Measurements from ENCODE around the gene PRKACA.

PRKACA gene

GRCh38 chr19:14118165-14119051 is 846 bp upstream of the PRKACA start:
- H3K27ac ChIP-seq (ENCODE audit: low read depth, low read length), result peak overlapping the region; percentile 99
- peak overlapping the region; percentile 61 to 83 (median 69) for H3K4me3 ChIP-seq (ENCODE audit: low read depth in 1 of 5, low read length in 5 of 5)
- H3K36me3 ChIP-seq (ENCODE audit: control insufficient read depth in 5 of 5, insufficient read depth in 5 of 5, low read length in 5 of 5), result no peaks in the 10 kb centered on the region
- H3K4me1 ChIP-seq (ENCODE audit: control insufficient read depth in 5 of 5, insufficient read depth in 5 of 5, low read length in 5 of 5), result peaks cover 24 to 67% (median 61%) of the 10 kb centered on the region in 5 donors
- no peaks in the 10 kb centered on the region for H3K9me3 ChIP-seq (ENCODE audit: control insufficient read depth in 5 of 5, low read length in 5 of 5)
- peak overlapping the region; percentile 74 to 98 (median 87) for H3K9ac ChIP-seq (ENCODE audit: low read length in 5 of 5)
- H3K27me3 ChIP-seq (ENCODE audit: control insufficient read depth in 5 of 5, insufficient read depth in 4 of 5, low read length in 5 of 5), result no peaks in the 10 kb centered on the region

- Histone ChIP-seq H3K4me3 (ENCODE audit: low read depth in 1 of 5, low read length in 5 of 5) (peak overlapping the region; percentile 80 to 95 (median 84)), H3K27me3 (ENCODE audit: control insufficient read depth in 5 of 5, insufficient read depth in 4 of 5, low read length in 5 of 5) (no peaks in the 10 kb centered on the region), H3K9ac (ENCODE audit: low read length in 5 of 5) (peak overlapping the region; percentile 77 to 94 (median 88)), H3K36me3 (ENCODE audit: control insufficient read depth in 5 of 5, insufficient read depth in 5 of 5, low read length in 5 of 5) (no peaks in the 10 kb centered on the region), H3K4me1 (ENCODE audit: control insufficient read depth in 5 of 5, insufficient read depth in 5 of 5, low read length in 5 of 5) (peaks cover 36 to 81% (median 75%) of the 10 kb centered on the region in 5 donors), H3K27ac (ENCODE audit: low read depth, low read length) (peak overlapping the region; percentile 76), H3K9me3 (ENCODE audit: control insufficient read depth in 5 of 5, low read length in 5 of 5) (no peaks in the 10 kb centered on the region)
Measured at GRCh38 chr19:14116918-14117578, 514 bp downstream of the PRKACA start.

DNA sequence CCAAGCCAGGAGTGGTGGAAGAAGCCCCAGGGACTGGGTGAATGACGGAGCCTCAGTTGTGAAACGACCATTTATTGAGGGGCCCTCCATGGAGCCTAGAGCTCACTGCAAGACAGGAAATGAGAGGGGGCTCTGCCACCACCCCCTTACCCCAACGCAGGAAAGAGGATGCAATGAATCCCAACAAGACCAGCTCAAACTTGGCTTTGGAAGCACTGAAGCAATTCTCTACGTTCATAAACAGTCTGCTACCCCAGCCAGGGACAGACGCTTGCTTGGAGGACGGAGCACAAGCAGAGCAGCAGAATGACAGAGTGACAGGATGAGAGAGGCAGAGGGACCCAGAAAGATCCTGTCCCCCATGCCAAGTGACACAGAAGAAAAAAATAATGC is 1.0 kb downstream of the PRKACA start:
- H3K9ac ChIP-seq (ENCODE audit: low read length in 5 of 5), result peak overlapping the region; percentile 77 to 94 (median 88)
- H3K9me3 ChIP-seq (ENCODE audit: control insufficient read depth in 5 of 5, low read length in 5 of 5), result no peaks in the 10 kb centered on the region
- H3K27ac ChIP-seq (ENCODE audit: low read depth, low read length), result peak overlapping the region; percentile 76
- no peaks in the 10 kb centered on the region for H3K36me3 ChIP-seq (ENCODE audit: control insufficient read depth in 5 of 5, insufficient read depth in 5 of 5, low read length in 5 of 5)
- peaks cover 36 to 84% (median 80%) of the 10 kb centered on the region in 5 donors for H3K4me1 ChIP-seq (ENCODE audit: control insufficient read depth in 5 of 5, insufficient read depth in 5 of 5, low read length in 5 of 5)
- H3K27me3 ChIP-seq (ENCODE audit: control insufficient read depth in 5 of 5, insufficient read depth in 4 of 5, low read length in 5 of 5), result no peaks in the 10 kb centered on the region
- peak overlapping the region; percentile 80 to 95 (median 84) for H3K4me3 ChIP-seq (ENCODE audit: low read depth in 1 of 5, low read length in 5 of 5)

- H3K9me3 ChIP-seq (ENCODE audit: control insufficient read depth in 5 of 5, low read length in 5 of 5), result no peaks in the 10 kb centered on the region
- no peaks in the 10 kb centered on the region for H3K36me3 ChIP-seq (ENCODE audit: control insufficient read depth in 5 of 5, insufficient read depth in 5 of 5, low read length in 5 of 5)
- H3K27ac ChIP-seq (ENCODE audit: low read depth, low read length), result peak overlapping the region; percentile 76
- H3K9ac ChIP-seq (ENCODE audit: low read length in 5 of 5), result peak overlapping the region; percentile 16 to 94 (median 77)
- no peaks in the 10 kb centered on the region for H3K27me3 ChIP-seq (ENCODE audit: control insufficient read depth in 5 of 5, insufficient read depth in 4 of 5, low read length in 5 of 5)
- H3K4me1 ChIP-seq (ENCODE audit: control insufficient read depth in 5 of 5, insufficient read depth in 5 of 5, low read length in 5 of 5), result peaks cover 34 to 89% (median 87%) of the 10 kb centered on the region in 5 donors
- H3K4me3 ChIP-seq (ENCODE audit: low read depth in 1 of 5, low read length in 5 of 5), result peak overlapping the region in 3 of 5 donors; percentile 80 to 95 (median 87)
Measured at GRCh38 chr19:14115756-14116155, 1.8 kb downstream of the PRKACA start.

DNA sequence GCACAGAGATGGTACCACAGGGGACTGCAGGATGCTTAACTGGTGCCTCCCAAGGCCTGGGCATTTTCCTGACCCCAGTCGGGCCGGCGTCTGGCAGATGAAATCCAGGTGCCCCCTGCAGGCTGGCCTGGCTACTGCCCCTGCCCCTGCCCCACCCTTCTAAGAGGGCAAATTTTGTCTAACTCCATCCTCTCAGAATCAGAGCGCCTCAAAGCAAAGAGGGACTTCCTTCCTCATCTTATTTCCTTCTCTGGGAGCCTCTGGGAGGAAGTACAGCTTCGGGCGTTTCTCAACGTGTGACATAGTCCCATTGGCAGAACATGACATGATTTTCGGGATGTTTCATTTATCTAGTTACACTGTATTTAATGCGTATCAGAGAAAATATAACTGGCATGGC is 2.7 kb downstream of the PRKACA start:
- Histone ChIP-seq H3K27me3 (ENCODE audit: control insufficient read depth in 5 of 5, insufficient read depth in 4 of 5, low read length in 5 of 5) (no peaks in the 10 kb centered on the region), H3K9me3 (ENCODE audit: control insufficient read depth in 5 of 5, low read length in 5 of 5) (no peaks in the 10 kb centered on the region), H3K4me3 (ENCODE audit: low read depth in 1 of 5, low read length in 5 of 5) (peak overlapping the region in 2 of 5 donors; percentile 13 to 18), H3K27ac (ENCODE audit: low read depth, low read length) (peak overlapping the region; percentile 76), H3K4me1 (ENCODE audit: control insufficient read depth in 5 of 5, insufficient read depth in 5 of 5, low read length in 5 of 5) (peaks cover 33 to 91% (median 88%) of the 10 kb centered on the region in 5 donors), H3K36me3 (ENCODE audit: control insufficient read depth in 5 of 5, insufficient read depth in 5 of 5, low read length in 5 of 5) (no peaks in the 10 kb centered on the region), H3K9ac (ENCODE audit: low read length in 5 of 5) (peak overlapping the region in 1 of 5 donors; percentile 94)

DNA sequence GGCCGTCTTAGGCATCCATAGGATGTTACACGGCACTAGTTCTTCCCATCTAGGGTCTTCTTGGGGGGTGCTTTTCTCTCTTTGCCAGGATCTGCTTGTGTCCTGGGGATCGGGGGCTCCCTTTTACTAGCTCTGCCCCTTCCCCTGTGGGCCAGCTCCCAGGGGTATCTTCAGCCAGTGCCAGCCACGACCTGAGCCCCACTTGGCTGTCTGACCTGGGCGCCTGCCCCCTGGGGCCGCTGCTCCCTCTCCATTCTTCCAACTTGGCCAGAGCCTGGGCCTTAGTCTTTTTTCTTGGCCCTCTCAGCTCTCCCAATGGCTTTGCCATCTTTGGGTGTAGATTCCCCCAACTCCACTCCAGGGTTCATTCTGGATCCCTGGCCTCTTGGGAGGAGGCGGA is 3.1 kb downstream of the PRKACA start:
- Histone ChIP-seq H3K9me3 (ENCODE audit: control insufficient read depth in 5 of 5, low read length in 5 of 5) (no peaks in the 10 kb centered on the region), H3K4me1 (ENCODE audit: control insufficient read depth in 5 of 5, insufficient read depth in 5 of 5, low read length in 5 of 5) (peaks cover 29 to 87% (median 84%) of the 10 kb centered on the region in 5 donors), H3K9ac (ENCODE audit: low read length in 5 of 5) (peak overlapping the region in 1 of 5 donors; percentile 15), H3K36me3 (ENCODE audit: control insufficient read depth in 5 of 5, insufficient read depth in 5 of 5, low read length in 5 of 5) (no peaks in the 10 kb centered on the region), H3K27ac (ENCODE audit: low read depth, low read length) (peak overlapping the region; percentile 76), H3K27me3 (ENCODE audit: control insufficient read depth in 5 of 5, insufficient read depth in 4 of 5, low read length in 5 of 5) (no peaks in the 10 kb centered on the region), H3K4me3 (ENCODE audit: low read depth in 1 of 5, low read length in 5 of 5) (peak overlapping the region in 2 of 5 donors; percentile 13 to 18)

GRCh38 chr19:14113762-14114414 is 3.7 kb downstream of the PRKACA start:
- no peaks in the 10 kb centered on the region for H3K27me3 ChIP-seq (ENCODE audit: control insufficient read depth in 5 of 5, insufficient read depth in 4 of 5, low read length in 5 of 5)
- no peak overlapping the region for H3K4me3 ChIP-seq (ENCODE audit: low read depth in 1 of 5, low read length in 5 of 5)
- H3K9ac ChIP-seq (ENCODE audit: low read length in 5 of 5), result peak overlapping the region; percentile 15 to 78 (median 72)
- H3K9me3 ChIP-seq (ENCODE audit: control insufficient read depth in 5 of 5, low read length in 5 of 5), result no peaks in the 10 kb centered on the region
- H3K36me3 ChIP-seq (ENCODE audit: control insufficient read depth in 5 of 5, insufficient read depth in 5 of 5, low read length in 5 of 5), result no peaks in the 10 kb centered on the region
- H3K27ac ChIP-seq (ENCODE audit: low read depth, low read length), result peak overlapping the region; percentile 76
- H3K4me1 ChIP-seq (ENCODE audit: control insufficient read depth in 5 of 5, insufficient read depth in 5 of 5, low read length in 5 of 5), result peaks cover 29 to 82% (median 79%) of the 10 kb centered on the region in 5 donors

- H3K4me3 ChIP-seq (ENCODE audit: low read depth in 1 of 5, low read length in 5 of 5), result peak overlapping the region; percentile 44 to 54 (median 46)
- peak overlapping the region; percentile 76 for H3K27ac ChIP-seq (ENCODE audit: low read depth, low read length)
- peaks cover 25 to 76% (median 75%) of the 10 kb centered on the region in 5 donors for H3K4me1 ChIP-seq (ENCODE audit: control insufficient read depth in 5 of 5, insufficient read depth in 5 of 5, low read length in 5 of 5)
- H3K9me3 ChIP-seq (ENCODE audit: control insufficient read depth in 5 of 5, low read length in 5 of 5), result no peaks in the 10 kb centered on the region
- H3K36me3 ChIP-seq (ENCODE audit: control insufficient read depth in 5 of 5, insufficient read depth in 5 of 5, low read length in 5 of 5), result peaks cover 0 to under 1% (median 0%) of the 10 kb centered on the region in 5 donors
- peak overlapping the region; percentile 47 to 78 (median 72) for H3K9ac ChIP-seq (ENCODE audit: low read length in 5 of 5)
- no peaks in the 10 kb centered on the region for H3K27me3 ChIP-seq (ENCODE audit: control insufficient read depth in 5 of 5, insufficient read depth in 4 of 5, low read length in 5 of 5)
Measured at GRCh38 chr19:14112809-14113385, 4.7 kb downstream of the PRKACA start.

- H3K36me3 ChIP-seq (ENCODE audit: control insufficient read depth in 5 of 5, insufficient read depth in 5 of 5, low read length in 5 of 5), result peaks cover 0 to 6% (median 0%) of the 10 kb centered on the region in 5 donors
- H3K27me3 ChIP-seq (ENCODE audit: control insufficient read depth in 5 of 5, insufficient read depth in 4 of 5, low read length in 5 of 5), result no peaks in the 10 kb centered on the region
- H3K9ac ChIP-seq (ENCODE audit: low read length in 5 of 5), result peak overlapping the region; percentile 48 to 78 (median 68)
- no peaks in the 10 kb centered on the region for H3K9me3 ChIP-seq (ENCODE audit: control insufficient read depth in 5 of 5, low read length in 5 of 5)
- H3K27ac ChIP-seq (ENCODE audit: low read depth, low read length), result peak overlapping the region; percentile 76
- H3K4me1 ChIP-seq (ENCODE audit: control insufficient read depth in 5 of 5, insufficient read depth in 5 of 5, low read length in 5 of 5), result peaks cover 25 to 83% (median 81%) of the 10 kb centered on the region in 5 donors
- H3K4me3 ChIP-seq (ENCODE audit: low read depth in 1 of 5, low read length in 5 of 5), result peak overlapping the region; percentile 44 to 54 (median 46)
Measured at GRCh38 chr19:14112051-14112808, 5.3 kb downstream of the PRKACA start.

Data from subcutaneous abdominal adipose tissue (tissue), 5 donors.